CD4-positive, alpha-beta T cell (primary cell): ENCODE results near the gene IFI27. TPM values are rescaled to one million over a fixed set of nuclear protein-coding genes. Genes with fewer than 3 reads are reported as not detected.
"Not testable (repeated sequence)": the region's sequence is repeated elsewhere in the genome, so short reads cannot be mapped to it uniquely, and the experiment has no call there.

Source experiments
- ATAC-seq: fragments of 200-7000 bp; cut with Tn5 transposase; one replicate; pipeline ENCODE4 v1.10.0; 2022; ENCODE audit warnings: mild to moderate bottlenecking; ENCODE audit not compliant: poor library complexity
- CTCF ChIA-PET: fragments of 350-600 bp; sonication (Branson Sonifier 250); formaldehyde crosslinking; loops from one replicate; lab custom pipeline; 2021; ENCODE audit warnings: antibody characterized with exemption, inconsistent platforms; lab: Charles Lee
- POLR2A ChIA-PET: fragments of 350-600 bp; sonication (Branson Sonifier 250); formaldehyde crosslinking; loops from one replicate; lab custom pipeline; 2021; ENCODE audit warnings: antibody characterized with exemption, inconsistent platforms; lab: Charles Lee
- DNase-seq, 14 experiments: peaks; one replicate each; pipeline ENCODE4 v3.0.0-alpha.2; 2013 to 2020; ENCODE audit warnings: mixed read lengths in 2 of 14
- H3K27ac ChIP-seq, 2 donors: one replicate each; pipeline versions ENCODE4 v1.5.1 to v1.7.0; 2013; ENCODE audit warnings: low read length in 2 of 2, low read depth in 1 of 2, mild to moderate bottlenecking in 1 of 2
- H3K27me3 ChIP-seq, 2 experiments: 1 replicate in 1 of 2; 2 replicates in 1 of 2; pipeline versions ENCODE4 v1.6.1 to v1.7.0; 2013; ENCODE audit warnings: low read length in 2 of 2, control low read depth in 1 of 2, mild to moderate bottlenecking in 1 of 2, moderate library complexity in 1 of 2; ENCODE audit not compliant: insufficient read depth in 2 of 2, control insufficient read depth in 1 of 2
- H3K36me3 ChIP-seq: one replicate; pipeline ENCODE4 v1.6.1; 2013; ENCODE audit warnings: low read length, control low read depth; ENCODE audit not compliant: insufficient read depth
- H3K4me1 ChIP-seq: one replicate; pipeline ENCODE4 v1.6.1; 2013; ENCODE audit warnings: low read length, control low read depth; ENCODE audit not compliant: insufficient read depth
- H3K4me3 ChIP-seq: one replicate; pipeline ENCODE4 v1.5.1; 2013; ENCODE audit warnings: mild to moderate bottlenecking, low read length, moderate library complexity
- H3K9me3 ChIP-seq, 2 experiments: 1 replicate in 1 of 2; 2 replicates in 1 of 2; pipeline versions ENCODE4 v1.6.1 to v1.7.0; 2013; ENCODE audit warnings: low read length in 2 of 2, mild to moderate bottlenecking in 2 of 2, control low read depth in 1 of 2, moderate library complexity in 1 of 2; ENCODE audit not compliant: control insufficient read depth in 1 of 2, insufficient read depth in 1 of 2
- H3K27ac Mint-ChIP-seq: one replicate; pipeline ENCODE4 v1.8.0; 2020; ENCODE audit warnings: mixed read lengths
- H3K27me3 Mint-ChIP-seq: one replicate; pipeline ENCODE4 v1.8.0; 2021; ENCODE audit warnings: mixed read lengths
- H3K36me3 Mint-ChIP-seq: one replicate; pipeline ENCODE4 v1.8.0; 2021; ENCODE audit warnings: low read depth, mixed read lengths
- H3K4me1 Mint-ChIP-seq: one replicate; pipeline ENCODE4 v1.8.0; 2021; ENCODE audit warnings: low read depth, mixed read lengths
- H3K4me3 Mint-ChIP-seq: one replicate; pipeline ENCODE4 v1.8.0; 2020; ENCODE audit warnings: mild to moderate bottlenecking, mixed read lengths
- H3K9me3 Mint-ChIP-seq: one replicate; pipeline ENCODE4 v1.8.0; 2020; ENCODE audit warnings: mixed read lengths
- intact Hi-C, 2 experiments: fragments of 100-400 bp; cut with DNase I in 1 of 2; cut with micrococcal nuclease in 1 of 2; formaldehyde crosslinking; loops; one replicate each; pipeline versions ENCODE4 v1.15.1 to v1.9.0; 2023 to 2025; cut with DNase I, micrococcal nuclease
- polyA plus RNA-seq, 2 donors: library from polyadenylated mRNA; unstranded; fragments of 120-200 nt; gene quantifications; one replicate each; pipeline ENCODE4 v1.2.1, GENCODE V29; 2013
- total RNA-seq, 174 experiments: library from RNA in 2 of 174; stranded (reverse) in 2 of 174; gene quantifications; one replicate each; pipeline ENCODE4 v1.2.3 and lab custom pipeline; 2021 to 2026
- TF ChIP-seq, protein P1 (sequence below): fragments of 200-600 bp; IDR thresholded peaks from one replicate; pipeline ENCODE4 v1.8.0; 2022; ENCODE audit warnings: antibody characterized with exemption, mild to moderate bottlenecking

The IFI27 gene
- total RNA-seq (1 to 10 TPM; 1.7 to 2.2 TPM), total RNA-seq (lab: John Stamatoyannopoulos, UW) (0 to 4.4 (median 0.45) reads per million in 172 experiments)
- polyA plus RNA-seq (2013, experiment 1 of 2), result 3.6 TPM
- polyA plus RNA-seq (2013, experiment 2 of 2), result 2.2 TPM

DNA sequence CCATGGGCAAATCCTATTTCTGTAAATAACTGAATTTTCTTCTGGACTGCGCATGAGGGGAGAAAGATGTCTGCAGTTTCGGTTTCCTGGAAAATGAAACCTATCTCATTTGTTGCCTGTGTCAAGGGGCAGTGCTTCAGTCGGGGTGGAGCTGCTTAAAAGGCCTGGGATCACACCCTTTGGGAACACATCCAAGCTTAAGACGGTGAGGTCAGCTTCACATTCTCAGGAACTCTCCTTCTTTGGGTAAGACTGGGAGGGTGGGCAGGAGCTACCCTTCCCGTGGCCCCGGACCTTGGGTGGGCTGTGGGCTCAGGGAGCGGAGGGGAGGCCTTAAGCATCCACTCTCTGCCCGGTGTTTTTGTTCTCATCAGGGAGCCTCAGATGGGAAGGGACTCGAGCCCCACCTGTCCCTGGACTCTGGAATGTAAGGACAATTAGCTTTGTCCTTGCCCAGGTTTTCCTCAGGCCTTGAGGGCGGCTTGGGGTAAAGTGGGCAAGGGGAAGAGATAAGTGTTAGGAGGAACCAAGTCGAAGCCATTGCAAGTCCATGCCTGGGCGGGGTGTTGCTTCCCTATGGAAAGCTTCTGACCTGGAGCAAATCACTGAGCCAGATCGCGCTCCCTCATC, at the start of gene IFI27:
Gene IFI27 (plus strand): TSS at position 185 of the 630 bp plus-strand sequence.
- intact Hi-C loops, result no loop called here
- no peak within 1 kb of the TSS for H3K4me3 Mint-ChIP-seq
- CTCF ChIA-PET, result no interaction called here
- no peaks in the 10 kb centered on the region for H3K36me3 Mint-ChIP-seq
- no peaks in the 10 kb centered on the region for H3K36me3 ChIP-seq
- H3K9me3 ChIP-seq, result no peaks in the 10 kb centered on the region
- no peak within 1 kb of the TSS for H3K27ac Mint-ChIP-seq
- TF ChIP-seq, protein P1, sequence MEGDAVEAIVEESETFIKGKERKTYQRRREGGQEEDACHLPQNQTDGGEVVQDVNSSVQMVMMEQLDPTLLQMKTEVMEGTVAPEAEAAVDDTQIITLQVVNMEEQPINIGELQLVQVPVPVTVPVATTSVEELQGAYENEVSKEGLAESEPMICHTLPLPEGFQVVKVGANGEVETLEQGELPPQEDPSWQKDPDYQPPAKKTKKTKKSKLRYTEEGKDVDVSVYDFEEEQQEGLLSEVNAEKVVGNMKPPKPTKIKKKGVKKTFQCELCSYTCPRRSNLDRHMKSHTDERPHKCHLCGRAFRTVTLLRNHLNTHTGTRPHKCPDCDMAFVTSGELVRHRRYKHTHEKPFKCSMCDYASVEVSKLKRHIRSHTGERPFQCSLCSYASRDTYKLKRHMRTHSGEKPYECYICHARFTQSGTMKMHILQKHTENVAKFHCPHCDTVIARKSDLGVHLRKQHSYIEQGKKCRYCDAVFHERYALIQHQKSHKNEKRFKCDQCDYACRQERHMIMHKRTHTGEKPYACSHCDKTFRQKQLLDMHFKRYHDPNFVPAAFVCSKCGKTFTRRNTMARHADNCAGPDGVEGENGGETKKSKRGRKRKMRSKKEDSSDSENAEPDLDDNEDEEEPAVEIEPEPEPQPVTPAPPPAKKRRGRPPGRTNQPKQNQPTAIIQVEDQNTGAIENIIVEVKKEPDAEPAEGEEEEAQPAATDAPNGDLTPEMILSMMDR, result no peak
- H3K27me3 ChIP-seq, result peaks cover 0 to 3% of the 10 kb centered on the region in 2 experiments
- DNase-seq (no peak), ATAC-seq (no peak)
- no peaks in the 10 kb centered on the region for H3K4me1 Mint-ChIP-seq
- peaks cover 4% of the 10 kb centered on the region for H3K4me1 ChIP-seq
- no peak within 1 kb of the TSS for H3K27ac ChIP-seq
- H3K4me3 ChIP-seq, result no peak within 1 kb of the TSS
- H3K27me3 Mint-ChIP-seq, result peaks cover 6% of the 10 kb centered on the region
- no peaks in the 10 kb centered on the region for H3K9me3 Mint-ChIP-seq
- POLR2A ChIA-PET, result no interaction called here

DNA sequence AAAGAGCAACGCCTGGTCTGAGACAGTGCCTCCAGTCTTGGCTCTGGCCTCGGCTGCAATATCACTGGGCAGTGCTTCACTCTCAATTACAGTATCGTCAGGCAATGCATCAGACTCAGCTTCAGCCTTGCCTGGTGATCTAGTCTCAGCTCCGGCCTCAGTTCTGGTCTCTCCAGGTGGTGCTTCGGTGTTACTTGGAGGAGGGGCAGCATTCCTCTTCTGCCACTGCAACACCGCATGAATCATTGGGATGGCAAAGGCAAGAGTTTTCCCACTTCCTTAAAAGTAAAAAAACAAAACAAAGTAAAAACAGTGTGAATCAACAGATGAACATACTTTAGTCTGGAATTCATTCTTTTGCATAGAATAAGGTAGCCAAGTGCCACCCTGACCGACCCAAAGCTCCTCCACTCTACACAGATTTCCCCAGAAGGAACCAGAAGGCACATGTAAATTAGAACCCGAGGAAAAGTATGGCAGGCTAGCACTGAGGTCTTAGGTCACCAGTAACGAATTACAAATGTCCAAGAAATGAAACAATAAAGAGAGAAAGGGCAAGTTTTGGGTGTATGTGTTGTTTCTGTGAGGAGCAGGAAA, 48.1 kb upstream of the IFI27 start:
- peaks cover 66% of the 10 kb centered on the region for H3K36me3 ChIP-seq
- DNase-seq, result no peak
- H3K9me3 Mint-ChIP-seq, result no peaks in the 10 kb centered on the region
- intact Hi-C loops, result no loop called here
- H3K27me3 Mint-ChIP-seq, result no peaks in the 10 kb centered on the region
- H3K36me3 Mint-ChIP-seq, result peaks cover 98% of the 10 kb centered on the region
- no peak overlapping the region for H3K4me3 Mint-ChIP-seq
- H3K27ac Mint-ChIP-seq, result no peak overlapping the region
- H3K4me1 Mint-ChIP-seq, result peaks cover 86% of the 10 kb centered on the region
- H3K9me3 ChIP-seq, result no peaks in the 10 kb centered on the region
- H3K27ac ChIP-seq, result no peak overlapping the region
- H3K27me3 ChIP-seq, result no peaks in the 10 kb centered on the region
- ChIA-PET CTCF (no interaction called here), POLR2A (no interaction called here)
- TF ChIP-seq, protein P1, result no peak
- ATAC-seq, result no peak
- H3K4me1 ChIP-seq, result peaks cover 54% of the 10 kb centered on the region
- H3K4me3 ChIP-seq, result no peak overlapping the region

DNA sequence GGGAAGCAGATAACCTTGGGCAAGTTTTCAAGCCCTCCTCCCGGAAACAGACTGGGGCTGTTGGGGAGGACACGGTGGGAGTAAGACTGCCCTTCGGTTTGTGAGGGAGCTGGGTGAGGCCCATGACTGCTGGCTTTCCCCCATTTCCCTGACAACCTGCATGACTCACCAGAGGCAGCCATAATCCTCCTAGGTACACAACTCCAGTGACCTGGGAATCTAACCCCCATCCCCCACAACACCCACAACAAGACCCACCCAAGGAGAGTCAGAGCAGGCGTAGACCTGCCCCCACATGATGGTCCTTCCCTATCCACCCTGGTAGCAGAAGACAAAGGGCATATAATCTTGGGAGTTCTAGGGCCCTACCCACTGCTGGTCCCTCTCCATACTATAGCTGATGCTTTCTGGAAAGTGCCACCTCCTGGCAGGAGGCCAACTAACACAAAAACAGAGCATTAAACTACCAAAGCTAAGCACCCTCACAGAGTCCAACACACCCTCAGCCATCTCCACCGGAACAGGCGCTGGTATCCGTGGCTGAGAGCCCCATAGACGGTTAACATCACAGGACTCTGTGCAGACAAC, 44.4 kb upstream of the IFI27 start:
- ATAC-seq (no peak), DNase-seq (no peak)
- H3K27me3 ChIP-seq, result no peaks in the 10 kb centered on the region
- Mint-ChIP-seq H3K9me3 (peaks cover 9% of the 10 kb centered on the region), H3K27me3 (no peaks in the 10 kb centered on the region), H3K27ac (no peak overlapping the region), H3K4me1 (peaks cover 95% of the 10 kb centered on the region), H3K4me3 (peak overlapping the region; percentile 23), H3K36me3 (peaks cover 98% of the 10 kb centered on the region)
- peaks cover 29% of the 10 kb centered on the region for H3K36me3 ChIP-seq
- intact Hi-C loops, result no loop called here
- H3K27ac ChIP-seq, result no peak overlapping the region
- ChIA-PET POLR2A (interaction anchor here (1.0 to 2.2 kb wide), 3 partner anchors 11 to 15 kb away, joined by 3 to 8 read pairs (median 4); partner anchors contain the start of genes DDX24 and IFI27L1), CTCF (no interaction called here)
- peaks cover 0 to 7% of the 10 kb centered on the region in 2 experiments for H3K9me3 ChIP-seq
- peaks cover 27% of the 10 kb centered on the region for H3K4me1 ChIP-seq
- no peak overlapping the region for H3K4me3 ChIP-seq
- TF ChIP-seq, protein P1, result no peak

DNA sequence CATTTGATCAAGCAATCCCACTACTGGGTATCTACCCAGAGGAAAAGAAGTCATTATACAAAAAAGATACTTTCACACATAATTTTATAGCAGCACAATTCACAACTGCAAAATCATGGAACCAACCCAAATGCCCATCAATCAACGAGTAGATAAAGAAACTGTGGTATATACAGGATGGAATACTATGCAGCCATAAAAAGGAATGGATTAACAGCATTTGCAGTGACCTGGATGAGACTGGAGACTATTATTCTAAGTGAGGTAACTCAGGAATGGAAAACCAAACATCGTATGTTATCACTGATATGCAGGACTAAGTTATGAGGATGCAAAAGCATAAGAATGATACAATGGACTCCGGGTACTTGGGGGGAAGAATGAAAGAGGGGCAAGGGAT, 38.5 kb upstream of the IFI27 start:
- ATAC-seq, H3K27ac ChIP-seq, H3K27me3 Mint-ChIP-seq, H3K4me3 ChIP-seq, H3K4me1 ChIP-seq, H3K27me3 ChIP-seq, H3K27ac Mint-ChIP-seq, DNase-seq, CTCF ChIA-PET, intact Hi-C loops, POLR2A ChIA-PET: not testable (repeated sequence)
- H3K36me3 ChIP-seq, result peaks cover 13% of the 10 kb centered on the region
- H3K4me1 Mint-ChIP-seq, result peaks cover 81% of the 10 kb centered on the region
- H3K4me3 Mint-ChIP-seq, result peak overlapping the region; percentile 14
- H3K9me3 Mint-ChIP-seq, result peaks cover 16% of the 10 kb centered on the region
- peaks cover 95% of the 10 kb centered on the region for H3K36me3 Mint-ChIP-seq
- H3K9me3 ChIP-seq, result peaks cover 9 to 12% of the 10 kb centered on the region in 2 experiments
